NCI-H774 (cell line): ENCODE results near the gene CNTNAP2.

ENCODE experiments used
- DNase-seq: peaks from one replicate; lab custom pipeline; 2025; lab: John Stamatoyannopoulos, UW

The CNTNAP2 gene

GRCh38 chr7:146772601-146773000 is 656.0 kb downstream of the CNTNAP2 start:
- DNase-seq, result no peak

DNA sequence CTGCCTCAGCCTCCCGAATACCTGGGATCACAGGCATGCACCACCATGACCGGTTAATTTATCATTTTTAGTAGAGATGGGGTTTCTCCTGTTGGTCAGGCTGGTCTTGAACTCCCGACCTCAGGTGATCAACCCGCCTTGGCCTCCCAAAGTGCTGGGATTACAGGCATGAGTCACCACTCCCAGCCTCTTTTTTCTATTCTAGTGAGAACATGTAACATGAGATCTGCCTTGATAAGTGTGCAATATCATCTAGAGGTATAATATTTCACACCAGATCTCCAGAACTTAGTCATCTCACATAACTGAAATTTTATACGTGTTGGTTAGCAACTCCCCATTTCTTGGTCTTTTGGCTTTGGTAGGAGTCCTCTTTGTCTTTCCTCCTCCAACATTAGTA is 656.9 kb downstream of the CNTNAP2 start:
- no peak for DNase-seq

DNA sequence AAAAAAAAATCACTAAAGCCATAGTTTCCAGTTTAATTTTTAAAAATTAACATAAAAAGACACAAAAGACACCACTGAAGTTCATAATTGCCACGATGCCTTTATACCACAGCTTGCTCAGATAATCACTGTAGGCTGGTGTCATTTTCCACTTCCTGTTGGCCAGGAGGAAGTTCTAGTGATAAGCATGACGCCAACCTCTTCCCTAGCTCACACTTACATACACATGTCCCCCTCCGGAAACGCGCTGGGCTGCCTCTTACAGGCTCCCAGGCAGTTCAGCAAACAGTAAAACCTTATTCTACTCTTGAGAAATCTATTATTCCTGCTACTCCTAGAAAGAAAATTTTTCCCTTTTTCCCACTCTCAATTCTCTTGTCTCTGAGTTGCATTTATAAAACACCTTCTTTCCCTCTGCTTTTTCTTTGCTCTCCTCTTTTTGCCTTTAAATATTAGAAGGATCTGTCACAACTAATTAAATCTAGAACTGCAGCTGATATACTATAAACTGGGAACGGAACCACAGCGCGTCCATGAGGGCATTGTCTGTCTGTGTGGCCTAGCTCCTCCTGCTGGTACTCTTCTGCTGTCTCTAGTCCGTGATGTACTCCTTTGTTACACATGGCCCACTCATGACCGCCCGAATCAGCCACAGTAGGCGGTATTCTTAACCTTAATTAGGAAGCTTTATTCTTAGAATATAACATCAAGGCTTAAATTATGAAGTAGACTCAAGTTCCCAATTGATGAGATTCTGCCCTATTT is 664.9 kb downstream of the CNTNAP2 start:
- DNase-seq, result no peak

GRCh38 chr7:146787266-146787665 is 670.7 kb downstream of the CNTNAP2 start:
- DNase-seq, result no peak

DNA sequence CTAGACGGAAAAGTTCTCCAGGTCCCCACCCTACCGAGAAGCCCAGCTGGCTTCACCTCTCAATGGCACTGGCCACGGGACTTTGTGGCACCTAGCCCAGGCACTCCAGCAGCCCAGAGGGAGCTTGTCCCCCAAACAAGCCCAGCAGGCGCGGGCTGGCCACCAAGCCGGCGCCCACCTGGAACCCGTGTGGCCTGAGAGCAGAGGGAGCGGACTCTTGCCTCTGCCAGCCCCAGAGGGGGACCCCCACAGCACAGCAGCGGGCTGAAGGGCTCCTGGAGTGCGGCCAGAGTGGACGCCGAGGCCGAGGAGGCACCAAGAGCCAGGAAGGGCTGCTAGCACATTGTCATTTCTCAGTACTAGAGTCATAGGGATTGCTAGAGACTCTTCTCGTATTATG is 671.4 kb downstream of the CNTNAP2 start:
- DNase-seq, result no peak

DNA sequence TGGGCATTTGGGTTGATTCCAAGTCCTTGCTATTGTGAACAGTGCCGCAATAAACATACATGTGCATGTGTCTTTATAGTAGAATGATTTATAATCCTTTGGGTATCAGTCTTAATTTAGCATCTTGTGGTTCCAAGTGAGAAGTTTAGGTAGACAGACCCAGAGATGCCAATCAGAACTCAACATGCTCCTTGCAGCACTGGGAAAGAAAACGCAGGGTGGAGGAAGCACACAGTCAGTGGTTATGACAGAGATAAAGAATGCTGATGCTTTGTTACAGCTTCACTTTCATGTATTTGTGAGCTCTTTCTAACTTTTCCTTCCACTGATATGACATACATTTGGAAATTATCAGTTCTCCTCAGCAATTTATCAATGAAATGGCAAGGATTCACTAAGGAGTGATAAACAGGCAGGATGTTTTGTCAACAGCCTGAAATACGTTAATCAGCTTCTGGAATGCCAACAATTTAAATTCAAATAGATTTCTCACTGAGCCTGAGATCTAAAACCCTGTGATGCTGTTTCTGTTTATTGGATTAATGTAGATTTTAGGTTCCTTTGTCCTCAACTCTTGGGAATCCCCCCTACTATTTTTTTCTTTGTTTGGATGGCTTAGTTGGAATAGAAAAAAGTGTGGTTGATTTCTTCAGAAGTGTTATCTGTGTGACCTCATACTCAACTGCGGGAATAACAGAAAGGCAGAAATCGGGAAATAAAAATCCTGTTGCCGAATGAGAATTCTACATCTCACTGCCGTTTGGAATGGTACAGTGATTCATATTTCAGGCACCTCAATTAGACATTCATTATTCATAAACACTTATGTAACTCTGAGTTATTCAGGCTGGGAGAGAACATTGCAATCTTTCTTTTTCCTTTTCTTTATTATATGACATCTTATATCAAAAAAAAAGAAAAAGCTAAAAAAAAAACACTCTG is 675.0 kb downstream of the CNTNAP2 start:
- DNase-seq, result no peak

GRCh38 chr7:146804620-146805019 is 688.0 kb downstream of the CNTNAP2 start:
- DNase-seq, result no peak

DNA sequence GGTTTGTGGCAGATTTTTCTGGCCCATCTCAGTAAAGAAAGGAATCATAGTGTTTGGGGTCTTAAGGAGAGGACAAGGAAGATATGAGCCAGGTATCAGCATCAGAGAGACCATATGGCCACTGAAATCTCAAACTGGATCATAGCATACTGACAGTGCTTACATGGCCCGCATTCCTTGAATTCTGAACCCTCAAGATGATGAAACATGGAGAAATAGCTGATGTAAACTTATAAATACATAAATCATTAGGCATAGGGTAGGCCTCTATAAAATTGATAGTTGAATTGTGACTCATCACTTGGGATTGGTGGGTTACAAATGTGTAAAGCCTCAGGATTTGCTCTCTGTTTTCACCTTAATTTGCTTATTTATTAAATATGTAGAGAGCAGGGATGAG is 688.5 kb downstream of the CNTNAP2 start:
- no peak for DNase-seq

DNA sequence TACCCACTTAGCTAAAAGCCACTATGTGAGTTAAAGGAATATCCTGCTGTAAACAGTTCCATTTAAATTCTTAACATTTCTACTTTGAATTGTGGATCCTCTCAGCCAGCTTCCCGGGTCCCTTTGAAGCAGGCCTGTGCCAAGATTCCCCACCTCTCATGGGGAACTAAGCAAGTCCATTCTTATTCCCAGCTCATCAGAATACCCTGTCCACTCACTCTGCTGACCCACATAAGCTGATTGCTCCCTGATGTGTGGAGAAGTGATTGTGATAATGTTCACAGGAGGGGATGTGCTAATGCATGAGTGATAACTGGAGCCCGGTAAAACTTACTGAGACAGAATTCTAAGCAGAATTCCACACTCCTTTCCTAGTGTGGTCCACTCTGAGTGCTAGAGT is 709.7 kb downstream of the CNTNAP2 start:
- DNase-seq, result no peak

DNA sequence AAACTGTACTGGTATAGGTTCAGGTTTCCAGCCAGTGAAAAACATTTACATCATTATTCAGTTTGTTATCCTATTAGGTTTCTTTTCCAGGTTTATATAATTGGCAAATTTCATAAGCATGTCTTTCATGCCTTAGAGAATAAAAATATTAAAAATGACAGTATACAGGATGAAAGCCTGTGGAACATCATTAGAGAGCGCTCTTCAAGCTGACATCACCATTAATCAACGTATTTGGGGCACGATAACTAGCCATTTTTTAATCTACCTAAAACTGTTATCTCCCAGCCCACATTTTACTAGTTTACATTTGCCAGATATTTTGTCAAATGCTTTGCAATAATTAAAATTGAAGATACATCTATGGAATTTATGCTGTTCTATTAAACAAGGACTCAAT is 714.1 kb downstream of the CNTNAP2 start:
- no peak for DNase-seq

- DNase-seq, result no peak
Measured at GRCh38 chr7:146831875-146832274, 715.3 kb downstream of the CNTNAP2 start.

DNA sequence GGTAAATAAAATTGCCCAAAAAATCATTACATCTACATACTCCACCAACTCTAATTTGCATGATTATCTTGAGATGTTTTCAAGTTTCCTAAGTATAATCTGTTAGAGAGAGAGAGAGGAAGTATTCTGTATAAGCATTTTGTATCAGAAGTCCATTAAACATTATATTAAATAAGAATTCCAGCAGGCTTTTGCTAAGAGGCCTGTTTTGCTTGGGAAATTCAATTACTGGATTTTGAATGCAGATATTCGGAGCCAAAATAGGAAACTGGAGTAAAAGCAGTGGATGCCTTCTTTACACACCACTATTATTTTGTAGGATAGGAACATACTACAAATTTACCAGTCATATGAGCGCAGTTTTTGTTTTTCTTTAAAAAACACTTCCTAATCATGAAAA is 727.8 kb downstream of the CNTNAP2 start:
- DNase-seq, result no peak

DNA sequence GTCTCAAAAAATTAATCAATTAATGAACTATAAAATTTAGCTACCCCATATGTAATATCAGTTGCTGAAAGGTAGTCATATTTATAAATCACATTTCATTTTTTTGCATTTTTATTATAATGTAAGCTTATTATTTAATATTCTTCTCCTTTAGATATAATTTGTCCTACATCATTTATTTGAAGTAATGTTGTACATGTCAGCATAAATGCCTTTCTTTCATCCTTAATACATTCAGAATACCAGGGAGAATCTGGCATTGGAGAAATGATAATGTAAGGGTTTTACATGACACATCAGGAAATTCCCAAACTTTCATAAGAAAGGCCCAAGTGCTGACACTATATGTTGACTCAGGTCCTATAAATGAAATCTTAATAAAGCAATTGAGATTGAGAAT is 742.1 kb downstream of the CNTNAP2 start:
- DNase-seq, result no peak

GRCh38 chr7:146861701-146862100 is 745.1 kb downstream of the CNTNAP2 start:
- DNase-seq, result no peak

DNA sequence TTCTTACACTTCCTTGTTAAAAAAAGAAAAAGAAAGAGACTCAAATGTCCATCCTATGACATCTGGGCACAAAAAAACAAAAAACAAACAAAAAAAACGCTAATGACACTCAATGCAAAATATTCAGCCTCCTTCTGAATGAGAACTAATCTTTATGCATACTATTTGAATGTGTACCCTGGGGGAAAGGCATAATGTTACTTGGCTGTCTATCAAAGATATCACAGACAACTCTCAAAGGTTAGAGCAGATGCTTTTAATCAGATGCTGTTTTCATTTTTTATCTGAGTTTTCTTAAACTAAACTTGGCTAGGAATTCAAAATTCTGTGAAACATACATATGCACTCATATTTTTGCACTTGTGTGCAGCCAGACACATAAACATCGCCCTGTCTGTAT is 745.8 kb downstream of the CNTNAP2 start:
- no peak for DNase-seq

DNA sequence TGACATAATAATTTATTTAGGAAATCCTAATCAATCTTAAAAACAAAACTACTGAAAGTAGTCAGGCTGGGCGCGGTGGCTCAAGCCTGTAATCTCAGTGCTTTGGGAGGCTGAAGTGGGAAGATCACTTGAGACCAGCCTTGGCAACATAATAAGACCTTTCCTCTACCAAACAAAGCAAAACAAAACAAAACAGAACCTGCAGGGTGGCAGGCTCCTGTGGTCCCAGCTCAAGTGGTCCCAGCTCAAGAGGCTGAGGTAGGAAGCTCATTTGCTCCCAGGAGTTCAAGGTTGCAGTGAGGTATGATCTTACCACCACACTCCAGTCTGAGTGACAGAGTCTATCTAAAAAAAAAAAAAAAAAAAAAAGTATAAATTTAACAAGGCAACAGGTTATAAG is 748.0 kb downstream of the CNTNAP2 start:
- DNase-seq, result no peak

DNA sequence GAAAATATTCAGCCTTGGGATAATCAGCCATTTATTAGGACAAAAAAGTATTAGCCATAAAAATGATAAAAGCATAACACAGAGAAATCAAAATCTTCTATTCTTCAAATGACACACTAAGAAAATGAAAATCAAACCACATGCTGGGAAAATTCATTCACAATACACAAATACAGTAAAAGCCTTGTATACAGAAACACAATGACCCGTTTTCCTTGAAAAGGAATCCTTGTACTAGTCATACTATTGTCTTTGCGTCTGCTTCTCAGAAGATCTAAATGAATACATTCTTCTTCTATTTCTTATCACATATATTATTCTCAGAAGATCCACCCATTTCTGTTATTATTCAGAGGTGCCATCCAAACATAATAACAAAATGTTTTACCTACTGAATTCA is 749.1 kb downstream of the CNTNAP2 start:
- no peak for DNase-seq

- DNase-seq, result no peak
Measured at GRCh38 chr7:146874722-146875121, 758.1 kb downstream of the CNTNAP2 start.

GRCh38 chr7:146875237-146875785 is 758.7 kb downstream of the CNTNAP2 start:
- DNase-seq, result no peak

- no peak for DNase-seq
Measured at GRCh38 chr7:146875981-146876380, 759.4 kb downstream of the CNTNAP2 start.

- no peak for DNase-seq
Measured at GRCh38 chr7:146876411-146876810, 759.8 kb downstream of the CNTNAP2 start.

DNA sequence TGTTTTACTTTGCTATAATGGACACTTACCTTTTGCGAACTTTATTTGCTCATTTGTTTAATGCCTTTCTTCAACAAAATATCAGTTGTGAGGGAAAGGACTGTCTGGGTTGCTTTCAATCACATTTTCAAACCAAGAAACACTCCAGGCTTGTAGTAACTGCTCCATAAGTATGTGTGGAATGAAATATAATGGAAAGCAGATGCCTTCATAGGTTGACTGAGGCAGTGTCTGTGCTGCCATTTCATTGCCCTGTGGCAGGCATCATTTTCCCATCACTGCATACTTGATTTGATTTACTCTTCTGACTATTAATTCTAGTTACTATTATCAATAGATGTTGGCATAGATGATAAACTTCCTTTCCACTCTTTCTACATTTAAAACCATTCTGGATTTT is 762.3 kb downstream of the CNTNAP2 start:
- no peak for DNase-seq

DNA sequence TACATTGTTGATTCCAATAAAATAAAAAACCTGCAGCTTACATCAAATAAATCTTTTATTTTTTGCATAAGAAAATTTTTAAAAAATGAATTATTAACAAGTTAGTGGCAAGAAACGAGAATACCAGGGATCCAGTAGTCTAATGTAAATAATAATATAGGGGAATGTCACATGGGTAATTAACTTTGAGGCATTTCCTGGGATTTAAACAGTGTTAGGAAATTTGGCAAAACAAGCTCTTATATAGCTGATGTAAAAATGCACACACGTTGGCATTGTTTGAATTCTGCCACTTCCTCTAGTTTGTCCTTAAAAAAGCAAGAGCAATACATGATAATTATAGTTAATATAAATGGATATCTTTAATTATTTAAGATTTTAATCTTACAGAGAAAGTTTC is 768.6 kb downstream of the CNTNAP2 start:
- no peak for DNase-seq
